Lower leg skin (tissue), 3 donors: ENCODE results near the gene LIPC.

ENCODE experiments used
- POLR2A ChIP-seq, 2 donors: fragments of 450-650 bp; IDR thresholded peaks; one replicate each; pipeline ENCODE4 v1.6.1; 2016 to 2017; ENCODE audit warnings: antibody characterized with exemption in 2 of 2, mild to moderate bottlenecking in 1 of 2, moderate library complexity in 1 of 2
- TF ChIP-seq, protein P1 (sequence below), 3 donors: fragments of 450-650 bp; IDR thresholded peaks; one replicate each; pipeline ENCODE4 v1.5.1; 2016; ENCODE audit warnings: antibody characterized with exemption in 3 of 3, mild to moderate bottlenecking in 3 of 3, moderate library complexity in 2 of 3

DNA sequence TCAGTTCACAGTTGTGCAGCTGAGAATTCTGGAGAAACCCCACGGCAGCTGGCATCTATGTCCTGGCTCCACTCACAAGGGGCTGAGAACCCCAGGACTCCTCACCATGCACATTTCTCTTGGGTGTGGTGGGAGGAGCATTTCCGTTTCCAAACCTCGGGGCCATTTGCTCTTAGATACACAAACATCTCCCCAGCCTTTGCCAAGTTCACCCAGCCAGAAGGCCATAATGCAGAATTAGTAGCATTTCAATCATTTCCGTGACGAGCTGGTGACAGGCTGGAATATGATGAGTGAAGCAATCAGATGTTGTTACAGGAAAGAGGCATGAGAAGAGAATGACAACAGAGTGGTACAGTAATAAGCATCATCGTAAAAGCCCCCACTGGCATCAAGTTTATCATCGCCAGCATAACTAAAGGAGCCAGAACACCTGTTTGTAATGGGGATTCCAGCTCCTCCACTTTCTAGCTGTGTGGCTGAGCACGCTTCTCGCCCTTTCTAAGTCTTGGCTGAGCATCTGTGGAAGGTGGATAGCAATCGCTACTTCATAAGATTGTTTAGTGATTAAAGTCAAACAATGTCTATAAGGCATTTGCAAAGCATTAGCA, 82.0 kb downstream of the LIPC start:
- TF ChIP-seq, protein P1, sequence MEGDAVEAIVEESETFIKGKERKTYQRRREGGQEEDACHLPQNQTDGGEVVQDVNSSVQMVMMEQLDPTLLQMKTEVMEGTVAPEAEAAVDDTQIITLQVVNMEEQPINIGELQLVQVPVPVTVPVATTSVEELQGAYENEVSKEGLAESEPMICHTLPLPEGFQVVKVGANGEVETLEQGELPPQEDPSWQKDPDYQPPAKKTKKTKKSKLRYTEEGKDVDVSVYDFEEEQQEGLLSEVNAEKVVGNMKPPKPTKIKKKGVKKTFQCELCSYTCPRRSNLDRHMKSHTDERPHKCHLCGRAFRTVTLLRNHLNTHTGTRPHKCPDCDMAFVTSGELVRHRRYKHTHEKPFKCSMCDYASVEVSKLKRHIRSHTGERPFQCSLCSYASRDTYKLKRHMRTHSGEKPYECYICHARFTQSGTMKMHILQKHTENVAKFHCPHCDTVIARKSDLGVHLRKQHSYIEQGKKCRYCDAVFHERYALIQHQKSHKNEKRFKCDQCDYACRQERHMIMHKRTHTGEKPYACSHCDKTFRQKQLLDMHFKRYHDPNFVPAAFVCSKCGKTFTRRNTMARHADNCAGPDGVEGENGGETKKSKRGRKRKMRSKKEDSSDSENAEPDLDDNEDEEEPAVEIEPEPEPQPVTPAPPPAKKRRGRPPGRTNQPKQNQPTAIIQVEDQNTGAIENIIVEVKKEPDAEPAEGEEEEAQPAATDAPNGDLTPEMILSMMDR (IDR thresholded peaks at IDR 0.05) = no peak
- TF ChIP-seq POLR2A (IDR thresholded peaks at IDR 0.05) = no peak
